Pancreas (tissue), 10 donors: ENCODE data around the gene SGPL1. TPM values are rescaled to one million over a fixed set of nuclear protein-coding genes. Genes with fewer than 3 reads are reported as not detected.

Experiments used
- ATAC-seq, 4 donors: fragments of 200-7000 bp; cut with Tn5 transposase; one replicate each; pipeline versions ENCODE4 v1.8.0 to v1.9.1; 2020; ENCODE audit warnings: mild to moderate bottlenecking in 4 of 4, moderate library complexity in 4 of 4
- DNase-seq, 6 donors: peaks; one replicate each; pipeline ENCODE4 v3.0.0-alpha.2; 2020
- FAIRE-seq: peaks from 2 replicates; lab custom pipeline; 2012; peaks lifted over from hg19 to GRCh38; lab: Jason Lieb, UNC
- H3K27ac ChIP-seq, 4 donors: fragments of 200-600 bp; sonication (generic); 1 replicate in 3 of 4; 2 replicates in 1 of 4; pipeline versions ENCODE4 v1.5.0 to v1.8.0; 2020
- H3K27me3 ChIP-seq, 4 donors: fragments of 200-600 bp; one replicate each; pipeline ENCODE4 v1.8.0; 2021
- H3K36me3 ChIP-seq, 3 donors: fragments of 200-600 bp; sonication (generic) in 1 of 3; one replicate each; pipeline versions ENCODE4 v1.5.0 to v1.8.0; 2020 to 2021
- H3K4me1 ChIP-seq, 3 donors: fragments of 200-600 bp; one replicate each; pipeline ENCODE4 v1.8.0; 2021
- H3K4me3 ChIP-seq, 4 donors: fragments of 200-600 bp; sonication (generic) in 2 of 4; one replicate each; pipeline versions ENCODE4 v1.5.0 to v1.8.0; 2020 to 2021
- H3K9me3 ChIP-seq, 4 donors: fragments of 200-600 bp; one replicate each; pipeline ENCODE4 v1.8.0; 2021
- WGBS, 2 donors: extraction: QIAGEN DNeasy Blood & Tissue Kit; methylation state at CpG; one replicate each; pipeline ENCODE4 v1.1.7; 2013; 5-methylcytosine and 5-hydroxymethylcytosine counted together
- intact Hi-C, 3 donors: fragments of 100-400 bp; cut with DNase I; formaldehyde crosslinking; loops; one replicate each; pipeline versions ENCODE4 v1.11.1 to v1.14.2; 2022
- polyA plus RNA-seq, 2 donors: library from polyadenylated mRNA; stranded (reverse); fragments of 200-250 nt; gene quantifications; one replicate each; pipeline ENCODE4 v1.2.3, GENCODE V29; 2013
- total RNA-seq, 6 donors: library from RNA; stranded (reverse); fragmentation: NEBNext Ultra II Directional in 4 of 6; extraction: Animal tissue kit (Norgen Biotek cat#: 25700) in 4 of 6; gene quantifications; one replicate each; pipeline versions ENCODE4 v1.2.1 to v1.2.4, GENCODE V29; 2021 to 2023
- TF ChIP-seq, protein P1 (sequence below), 4 donors: fragments of 200-600 bp; sonication (generic) in 3 of 4; IDR thresholded peaks; one replicate each; pipeline versions ENCODE4 v1.5.0 to v1.8.0; 2021; ENCODE audit warnings: antibody characterized with exemption in 4 of 4
- donor health status: healthy with polysubstance abuse.
- donor health status: DM: no; HTN: no; CAD: no; lungs with moderate emphysema.
- donor health status: DM: no; HTN: no; CAD: no.
- donor health status: control.
- donor health status: control.
- donor health status: Bipolar disorder and iron deficiency.
- donor health status: DM: yes; HTN: yes; CAD: no.
- donor health status: DM: no; HTN: no; CAD: no.
- donor health status: DM: no; HTN: no; CAD: no.
- donor health status: DM: yes; HTN: yes; CAD: no.

The SGPL1 gene
- total and polyA plus RNA-seq, 8 donors = 12.0 to 55.8 (median 30.1) TPM

GRCh38 chr10:70927189-70927943, 111.6 kb downstream of the SGPL1 start:
- WGBS, 2 donors = 65 to 67% methylated on average over 13 of the region's 13 CpGs
- H3K27ac ChIP-seq = no peak overlapping the region
- TF ChIP-seq, protein P1, sequence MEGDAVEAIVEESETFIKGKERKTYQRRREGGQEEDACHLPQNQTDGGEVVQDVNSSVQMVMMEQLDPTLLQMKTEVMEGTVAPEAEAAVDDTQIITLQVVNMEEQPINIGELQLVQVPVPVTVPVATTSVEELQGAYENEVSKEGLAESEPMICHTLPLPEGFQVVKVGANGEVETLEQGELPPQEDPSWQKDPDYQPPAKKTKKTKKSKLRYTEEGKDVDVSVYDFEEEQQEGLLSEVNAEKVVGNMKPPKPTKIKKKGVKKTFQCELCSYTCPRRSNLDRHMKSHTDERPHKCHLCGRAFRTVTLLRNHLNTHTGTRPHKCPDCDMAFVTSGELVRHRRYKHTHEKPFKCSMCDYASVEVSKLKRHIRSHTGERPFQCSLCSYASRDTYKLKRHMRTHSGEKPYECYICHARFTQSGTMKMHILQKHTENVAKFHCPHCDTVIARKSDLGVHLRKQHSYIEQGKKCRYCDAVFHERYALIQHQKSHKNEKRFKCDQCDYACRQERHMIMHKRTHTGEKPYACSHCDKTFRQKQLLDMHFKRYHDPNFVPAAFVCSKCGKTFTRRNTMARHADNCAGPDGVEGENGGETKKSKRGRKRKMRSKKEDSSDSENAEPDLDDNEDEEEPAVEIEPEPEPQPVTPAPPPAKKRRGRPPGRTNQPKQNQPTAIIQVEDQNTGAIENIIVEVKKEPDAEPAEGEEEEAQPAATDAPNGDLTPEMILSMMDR (IDR thresholded peaks at IDR 0.05) = no peak
- ATAC-seq = no peak
- no peak overlapping the region for H3K4me3 ChIP-seq
- H3K4me1 ChIP-seq = no peaks in the 10 kb centered on the region
- no peaks in the 10 kb centered on the region for H3K27me3 ChIP-seq
- peak in 1 of 6 donors; percentile 16 for DNase-seq
- intact Hi-C loops = loop anchor here in 2 of 3 donors (5.0 kb wide), 3 partner anchors 280 to 360 kb away; no protein-coding TSS in a partner anchor
- no peaks in the 10 kb centered on the region for H3K9me3 ChIP-seq
- H3K36me3 ChIP-seq = no peaks in the 10 kb centered on the region
- FAIRE-seq = no peak

GRCh38 chr10:70928140-70928539, 112.4 kb downstream of the SGPL1 start:
- Histone ChIP-seq H3K4me3 (no peak overlapping the region), H3K27me3 (no peaks in the 10 kb centered on the region), H3K36me3 (no peaks in the 10 kb centered on the region), H3K9me3 (no peaks in the 10 kb centered on the region), H3K4me1 (no peaks in the 10 kb centered on the region), H3K27ac (no peak overlapping the region)
- intact Hi-C loops = loop anchor here in 2 of 3 donors (5.0 kb wide), 3 partner anchors 279 to 359 kb away; no protein-coding TSS in a partner anchor
- ATAC-seq (no peak), FAIRE-seq (no peak), DNase-seq (peak in 1 of 6 donors; percentile 20)
- TF ChIP-seq, protein P1 (IDR thresholded peaks at IDR 0.05) = no peak
- WGBS, 2 donors = 59 to 68% methylated on average over 8 of the region's 8 CpGs

- FAIRE-seq (no peak), DNase-seq (peak in 1 of 6 donors; percentile 9), ATAC-seq (no peak)
- H3K4me1 ChIP-seq = no peaks in the 10 kb centered on the region
- 70 to 77% methylated on average over 17 of the region's 17 CpGs for WGBS, 2 donors
- intact Hi-C loops = no loop called here
- TF ChIP-seq, protein P1 (IDR thresholded peaks at IDR 0.05) = no peak
- no peaks in the 10 kb centered on the region for H3K9me3 ChIP-seq
- no peak overlapping the region for H3K27ac ChIP-seq
- H3K27me3 ChIP-seq = no peaks in the 10 kb centered on the region
- no peak overlapping the region for H3K4me3 ChIP-seq
- H3K36me3 ChIP-seq = no peaks in the 10 kb centered on the region
These were observed 114.7 kb downstream of the SGPL1 start for GRCh38 chr10:70930263-70931000.

Other genes with a start within 250 kb of the SGPL1 start
- 1 to 10 TPM in 3 of 6 donors, under 1 TPM in 3; 0.16 to 1.8 (median 0.76) TPM for gene PRF1, start 213.2 kb upstream of the SGPL1 start, total RNA-seq
- under 1 TPM; 0.30 to 0.54 TPM for gene PRF1, start 213.2 kb upstream of the SGPL1 start, polyA plus RNA-seq
- 1 to 10 TPM in 1 of 6 donors, under 1 TPM in 3, not detected in 2; 0.06 to 2.2 (median 0.23) TPM for gene ADAMTS14, start 143.4 kb upstream of the SGPL1 start, total RNA-seq
- gene ADAMTS14, start 143.4 kb upstream of the SGPL1 start, polyA plus RNA-seq = under 1 TPM; 0.12 to 0.34 TPM
- not detected for gene TBATA, start 30.6 kb upstream of the SGPL1 start, total RNA-seq
- gene TBATA, start 30.6 kb upstream of the SGPL1 start, polyA plus RNA-seq = not detected
- gene PCBD1, start 72.6 kb downstream of the SGPL1 start, total RNA-seq = 10 to 100 TPM; 63.6 to 81.1 (median 76.7) TPM
- 10 to 100 TPM; 77.1 to 95.9 TPM for gene PCBD1, start 72.6 kb downstream of the SGPL1 start, polyA plus RNA-seq